Measurements from ENCODE around the gene LIAS.

DNA sequence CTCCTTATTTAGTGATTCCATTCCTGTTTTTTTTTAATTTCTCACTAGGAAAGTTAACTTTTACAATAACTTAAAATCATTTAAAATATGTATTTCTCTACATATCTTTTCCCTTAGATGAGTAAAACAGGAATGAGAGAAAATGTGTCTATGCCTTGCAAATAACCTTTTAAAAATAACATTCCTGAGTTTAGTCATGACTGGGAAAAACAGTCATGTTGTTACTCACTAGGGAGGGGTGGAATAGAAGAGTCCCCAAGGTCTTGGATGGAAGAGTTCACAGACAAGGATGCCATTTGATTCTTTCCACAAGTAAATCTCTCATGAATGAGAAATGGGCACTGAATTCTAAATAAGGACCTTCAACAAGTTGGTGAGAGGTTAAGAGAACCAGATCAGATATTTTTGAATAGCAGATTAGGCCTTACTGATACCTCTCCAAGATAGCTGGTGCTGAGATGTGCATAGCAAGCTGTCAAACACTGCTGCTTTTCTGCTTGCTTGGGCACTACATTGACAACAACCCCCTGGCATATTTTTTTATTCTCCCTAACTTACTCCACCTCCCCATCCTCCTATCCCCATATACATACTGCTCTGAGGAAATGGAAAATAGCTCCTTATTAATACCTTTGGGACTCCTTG, 43.3 kb downstream of the LIAS start:
- TF ChIP-seq, protein P1, sequence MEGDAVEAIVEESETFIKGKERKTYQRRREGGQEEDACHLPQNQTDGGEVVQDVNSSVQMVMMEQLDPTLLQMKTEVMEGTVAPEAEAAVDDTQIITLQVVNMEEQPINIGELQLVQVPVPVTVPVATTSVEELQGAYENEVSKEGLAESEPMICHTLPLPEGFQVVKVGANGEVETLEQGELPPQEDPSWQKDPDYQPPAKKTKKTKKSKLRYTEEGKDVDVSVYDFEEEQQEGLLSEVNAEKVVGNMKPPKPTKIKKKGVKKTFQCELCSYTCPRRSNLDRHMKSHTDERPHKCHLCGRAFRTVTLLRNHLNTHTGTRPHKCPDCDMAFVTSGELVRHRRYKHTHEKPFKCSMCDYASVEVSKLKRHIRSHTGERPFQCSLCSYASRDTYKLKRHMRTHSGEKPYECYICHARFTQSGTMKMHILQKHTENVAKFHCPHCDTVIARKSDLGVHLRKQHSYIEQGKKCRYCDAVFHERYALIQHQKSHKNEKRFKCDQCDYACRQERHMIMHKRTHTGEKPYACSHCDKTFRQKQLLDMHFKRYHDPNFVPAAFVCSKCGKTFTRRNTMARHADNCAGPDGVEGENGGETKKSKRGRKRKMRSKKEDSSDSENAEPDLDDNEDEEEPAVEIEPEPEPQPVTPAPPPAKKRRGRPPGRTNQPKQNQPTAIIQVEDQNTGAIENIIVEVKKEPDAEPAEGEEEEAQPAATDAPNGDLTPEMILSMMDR (IDR thresholded peaks at IDR 0.05), result no peak
- TF ChIP-seq POLR2A (IDR thresholded peaks at IDR 0.05), result no peak

Measured in body of pancreas (tissue), 4 donors.